Activated CD4-positive, alpha-beta T cell treated with anti-CD3 and anti-CD28 coated beads for 4 hours (primary cell): ENCODE measurements around the gene CFAP53.

Experiments
- DNase-seq, 2 donors: peaks; one replicate each; pipeline ENCODE4 v3.0.0-alpha.2; 2020

CFAP53 gene

DNA sequence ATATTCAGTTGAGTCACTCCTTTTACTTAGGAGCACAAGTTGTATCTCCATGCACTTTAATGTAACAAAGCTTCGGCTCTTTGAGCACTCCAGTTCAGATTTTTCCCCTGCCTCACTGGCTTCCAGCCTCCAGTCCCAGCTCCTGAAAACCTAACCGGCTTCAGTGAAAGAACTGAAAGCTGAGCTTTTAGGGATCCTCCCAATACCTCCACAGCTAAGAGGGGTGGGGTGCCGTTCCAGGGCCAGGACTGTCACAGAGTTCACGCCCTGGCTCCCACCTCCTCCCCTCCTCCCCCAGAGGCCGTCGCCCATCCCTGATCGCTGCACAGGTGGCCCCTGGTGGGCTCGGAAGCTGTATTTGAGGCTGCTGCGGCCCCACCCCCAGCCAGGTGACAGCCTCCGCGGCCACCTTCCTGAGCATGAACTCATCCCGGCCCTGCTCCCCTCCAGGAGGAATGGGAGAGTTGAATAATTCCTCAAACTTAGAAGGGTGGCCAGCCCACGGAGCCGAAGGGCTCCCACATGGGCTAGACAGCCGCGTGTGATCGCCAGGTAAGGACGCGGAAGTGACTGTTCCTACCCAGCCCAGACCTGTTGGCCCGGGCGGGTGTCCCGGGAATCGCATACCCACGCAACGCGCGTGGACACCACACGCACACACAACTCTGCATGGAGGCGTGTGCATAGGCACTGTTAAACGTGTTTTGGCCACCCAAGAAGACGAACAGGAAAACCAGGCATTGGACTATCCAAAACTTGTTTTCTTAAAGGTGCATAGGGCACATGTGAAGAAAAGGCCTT, 73.1 kb downstream of the CFAP53 start:
- no peak for DNase-seq

DNA sequence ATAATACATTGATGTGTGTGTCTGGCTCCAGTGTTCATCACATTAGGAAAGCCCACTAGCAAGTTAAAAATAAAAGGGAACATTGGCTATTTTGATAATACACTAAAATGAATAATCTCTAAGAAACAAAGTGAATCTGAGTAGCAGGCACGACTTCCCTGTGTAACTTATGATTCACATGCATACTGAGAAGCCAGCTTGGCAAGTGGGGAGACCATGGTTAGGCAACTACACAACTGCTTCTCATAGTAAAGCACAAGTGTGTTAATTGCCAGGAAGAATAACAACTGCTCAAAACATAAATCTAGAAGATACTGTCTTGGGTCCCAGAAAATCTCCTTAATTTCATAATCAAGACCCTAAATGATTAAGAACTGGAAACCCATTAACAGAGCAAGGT, 75.4 kb downstream of the CFAP53 start:
- DNase-seq, result no peak

DNA sequence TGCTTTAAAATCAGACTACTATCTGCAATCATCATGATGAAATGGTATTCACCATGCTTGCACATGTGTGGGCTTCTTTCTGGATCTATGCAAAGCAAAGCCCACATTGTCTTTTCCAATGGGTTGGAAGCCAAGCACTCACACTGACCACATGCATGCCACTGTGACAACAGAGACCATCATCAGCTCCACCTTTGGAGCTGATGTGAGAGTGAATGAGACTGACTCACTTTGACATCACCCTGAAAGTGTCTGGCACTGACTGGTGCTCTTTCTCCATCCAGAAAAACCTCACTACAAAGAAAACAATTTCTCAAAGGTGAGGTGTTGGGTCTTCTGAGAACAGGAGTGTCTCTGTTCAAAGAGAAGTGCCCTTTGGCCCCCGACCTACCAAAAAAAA, 76.1 kb downstream of the CFAP53 start:
- DNase-seq, result no peak

DNA sequence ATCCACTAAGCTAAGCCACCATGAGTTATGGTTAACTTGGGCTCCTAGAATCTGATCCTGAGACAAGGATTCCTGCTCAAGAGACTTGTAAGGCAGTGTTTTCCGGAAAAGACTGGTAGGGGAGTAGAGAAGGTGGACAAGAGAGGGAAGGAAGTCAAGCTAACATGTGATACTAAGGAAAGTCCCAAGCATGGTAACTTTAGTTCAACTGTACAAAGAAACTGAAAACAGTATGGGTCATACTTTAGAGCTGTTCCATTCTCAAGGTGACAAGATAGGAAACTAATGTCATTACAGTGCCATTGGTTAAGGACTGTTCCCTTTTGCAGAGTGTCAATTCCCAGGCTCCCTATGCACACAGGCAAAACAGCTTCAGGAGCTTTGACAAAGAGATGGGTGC, 77.1 kb downstream of the CFAP53 start:
- DNase-seq, result no peak

DNA sequence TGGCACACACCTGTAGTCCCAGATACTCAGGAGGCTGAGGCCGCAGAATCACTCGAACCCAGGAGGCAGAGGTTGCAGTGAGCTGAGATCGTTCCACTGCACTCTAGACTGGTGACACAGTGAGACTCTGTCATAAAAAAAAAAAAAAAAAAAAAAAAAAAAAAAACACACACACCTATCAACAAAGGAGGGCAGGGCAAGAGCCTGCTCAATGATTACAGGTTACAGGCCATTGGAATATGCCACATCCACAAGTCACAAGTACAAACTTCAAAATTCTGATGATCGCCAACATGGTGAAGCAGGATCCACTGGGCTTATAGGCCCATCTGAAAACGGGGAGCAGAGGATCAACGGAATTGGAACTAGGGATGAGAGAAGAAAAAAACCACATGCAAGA, 77.6 kb downstream of the CFAP53 start:
- DNase-seq, result no peak

DNA sequence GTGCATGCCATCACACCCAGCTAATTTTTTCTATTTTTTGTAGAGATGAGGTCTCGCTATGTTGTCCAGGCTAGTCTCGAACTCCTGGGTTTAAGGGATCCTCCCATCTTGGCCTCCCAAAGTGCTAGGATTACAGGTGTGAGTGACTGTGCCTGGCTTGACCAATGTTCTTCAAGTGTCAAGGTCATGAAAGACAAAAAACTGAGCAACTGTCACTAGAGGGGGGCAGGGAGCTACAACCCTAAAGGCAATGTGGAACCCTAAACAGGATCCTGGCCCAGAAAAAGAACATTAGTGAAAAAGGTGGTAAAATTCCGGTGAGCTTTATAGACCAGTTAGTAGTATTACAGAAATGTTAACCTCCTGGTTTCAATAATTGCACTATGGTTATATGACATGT, 78.6 kb downstream of the CFAP53 start:
- DNase-seq, result no peak

DNA sequence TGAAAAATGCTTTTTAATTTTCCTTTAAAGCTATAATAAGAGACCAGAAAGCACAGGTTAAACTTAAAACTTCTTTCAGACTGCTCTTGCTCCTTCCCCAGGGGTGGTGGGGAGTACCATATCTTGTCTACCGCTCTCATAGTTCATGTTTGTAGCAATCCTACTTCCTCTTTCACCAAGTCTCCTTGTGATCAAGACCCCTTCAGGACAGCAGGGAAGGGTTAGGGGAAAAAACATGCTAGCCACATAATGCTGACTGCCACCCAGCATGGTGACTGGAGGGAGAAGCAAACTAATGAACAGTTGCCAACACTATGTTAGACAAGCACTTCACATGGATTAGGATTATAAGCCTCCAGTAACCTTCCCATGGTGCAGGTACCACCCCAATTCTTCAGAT, 79.9 kb downstream of the CFAP53 start:
- no peak for DNase-seq

DNA sequence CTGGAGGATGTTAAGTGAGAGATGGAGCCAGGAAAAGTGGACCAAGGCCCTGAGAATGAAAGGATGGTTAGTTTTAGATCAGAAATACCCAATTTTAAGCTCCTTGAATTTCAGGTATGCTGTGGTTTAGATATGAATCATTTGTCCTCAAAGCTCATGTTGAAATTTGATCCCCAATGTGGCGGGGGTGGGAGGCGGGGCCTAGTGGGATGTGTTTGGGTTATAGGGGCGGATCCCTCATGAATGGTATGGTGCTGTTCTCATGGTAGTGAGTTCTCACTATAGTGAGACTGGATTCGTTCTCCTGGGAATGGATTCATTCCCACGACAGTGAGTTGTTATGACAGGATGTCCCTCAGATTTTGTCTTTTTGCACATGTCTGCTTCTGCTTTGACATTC, 82.7 kb downstream of the CFAP53 start:
- no peak for DNase-seq

DNA sequence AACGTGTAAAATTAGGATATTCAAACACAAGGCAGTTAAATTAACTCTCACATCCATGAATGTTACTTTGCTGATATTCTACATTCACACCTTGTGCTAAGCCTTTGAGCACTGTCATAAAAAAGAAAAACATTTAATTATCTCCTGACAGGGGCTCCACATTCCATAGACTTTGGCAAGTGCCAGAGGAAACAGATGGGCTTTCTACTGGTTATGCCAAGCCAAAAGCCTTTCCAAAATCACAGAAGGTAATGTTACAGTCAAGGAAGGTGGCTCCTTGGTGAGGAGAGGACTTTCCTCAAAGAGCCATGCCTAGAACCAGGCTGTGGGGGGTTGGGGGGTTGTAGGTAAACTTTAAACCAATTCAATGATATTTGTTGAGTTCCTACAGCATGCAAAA, 83.8 kb downstream of the CFAP53 start:
- DNase-seq, result no peak

DNA sequence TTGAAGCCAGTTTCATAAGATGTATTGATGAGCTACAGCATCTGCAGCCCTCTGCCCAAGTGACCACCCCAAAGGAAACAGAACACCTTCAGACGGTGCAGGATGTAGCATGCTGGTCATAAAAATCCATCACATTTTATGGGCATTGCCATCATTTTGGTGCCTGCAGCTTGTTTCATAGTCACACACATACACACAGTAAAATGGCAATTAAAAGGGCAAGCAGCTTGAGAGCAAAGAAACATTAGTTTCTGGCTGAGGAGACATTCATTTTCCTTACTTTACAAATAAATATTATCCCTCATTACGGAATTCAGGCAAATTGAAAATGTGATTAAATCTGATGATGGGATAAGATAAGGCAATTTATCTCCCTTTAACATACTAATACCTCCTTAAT, 84.7 kb downstream of the CFAP53 start:
- no peak for DNase-seq

DNA sequence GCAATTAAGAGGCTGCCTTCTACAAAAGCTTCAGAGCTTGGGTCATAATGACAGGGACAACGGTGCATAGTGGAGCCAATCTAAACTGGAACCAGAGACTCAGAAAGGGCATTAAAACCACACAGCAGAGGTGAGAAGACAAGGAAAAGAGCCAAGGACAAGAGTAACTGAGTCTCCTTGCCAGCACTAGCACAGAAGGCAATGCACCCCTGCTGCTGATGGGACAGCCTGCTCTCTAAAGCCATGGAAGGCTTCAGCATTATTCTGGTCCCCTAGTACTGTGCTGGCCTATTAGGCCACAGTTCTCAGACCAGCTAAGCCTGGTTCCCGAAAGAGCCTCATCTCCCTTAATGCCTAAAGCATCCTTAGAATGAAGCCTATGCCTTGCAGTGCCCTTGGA, 86.8 kb downstream of the CFAP53 start:
- DNase-seq, result no peak

DNA sequence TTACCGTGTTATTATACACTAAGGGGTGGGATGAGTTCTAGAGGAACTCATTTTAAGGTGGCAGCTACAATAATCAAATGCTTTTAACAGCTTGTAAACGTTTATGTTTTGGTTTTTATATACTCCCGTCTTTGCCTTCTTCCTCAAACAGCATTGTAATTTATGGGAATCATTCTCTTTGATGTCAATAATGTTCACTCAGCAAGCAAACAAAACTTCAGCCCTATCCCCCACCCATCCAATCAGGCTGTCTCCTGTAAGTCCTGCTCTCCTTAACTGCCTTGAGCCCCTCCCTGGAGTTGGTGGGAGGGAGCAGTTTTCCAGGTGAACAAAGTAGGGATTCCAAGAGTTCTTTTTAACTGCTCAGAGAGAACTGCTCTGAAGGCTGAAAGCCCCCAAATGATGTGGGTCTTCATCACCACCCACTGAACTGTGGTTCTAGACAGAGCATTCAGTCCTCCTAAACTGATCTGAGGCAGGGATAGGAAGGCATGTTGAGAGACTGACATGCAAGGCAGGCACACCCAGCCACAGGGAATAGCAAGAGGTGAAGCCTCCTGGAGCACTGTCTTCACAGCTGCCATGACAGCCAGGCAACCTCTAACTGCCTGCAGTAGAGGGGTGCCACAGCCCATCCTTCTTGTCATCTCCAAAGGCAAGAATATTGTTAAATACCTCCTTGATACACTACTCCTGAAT, 88.9 kb downstream of the CFAP53 start:
- DNase-seq, result no peak
